HepG2 (cell line): ENCODE measurements around the gene NR1I2. TPM values are rescaled to one million over a fixed set of nuclear protein-coding genes. Genes with fewer than 3 reads are reported as not detected.

ENCODE experiments used
- ATAC-seq: fragments of 200-7000 bp; cut with Tn5 transposase; 3 replicates; pipeline ENCODE4 v1.9.1; 2020; ENCODE audit warnings: mild to moderate bottlenecking, moderate library complexity
- BruUV-seq: library from RNA; stranded (reverse); fragments of 400-500 nt; replicated peaks from 2 replicates; lab custom pipeline; 2021; lab: Mats Ljungman, UMichigan
- CTCF ChIA-PET: fragments of 300-600 bp; formaldehyde crosslinking; extraction: SDS; loops from one replicate; lab custom pipeline; 2021; ENCODE audit warnings: low total read pairs, inconsistent platforms, low intra/inter-chr PET ratio; lab: Yijun Ruan, JAX
- POLR2A ChIA-PET: fragments of 350-600 bp; sonication (Branson Sonifier 250); formaldehyde crosslinking; loops from one replicate; lab custom pipeline; 2020; ENCODE audit warnings: antibody characterized with exemption, inconsistent platforms; lab: Yijun Ruan, JAX
- DNase-seq: peaks from one replicate; pipeline ENCODE4 v3.0.0-alpha.2; 2015; ENCODE audit warnings: low spot score
- FAIRE-seq: peaks from 3 replicates; lab custom pipeline; 2011; peaks lifted over from hg19 to GRCh38; lab: Jason Lieb, UNC
- H2AFZ ChIP-seq: one replicate; pipeline ENCODE4 v1.6.1; 2011; ENCODE audit warnings: low read length, inconsistent platforms
- H3K27ac ChIP-seq: fragments of 300-600 bp; 3 replicates; pipeline ENCODE4 v1.8.0; 2011; ENCODE audit warnings: mixed run types, mild to moderate bottlenecking, mixed read lengths, low read length, inconsistent platforms; ENCODE audit not compliant: insufficient read depth; ENCODE audit errors: extremely low read length
- H3K27me3 ChIP-seq, 2 experiments: fragments of 200-600 bp in 1 of 2; 2 replicates in 1 of 2; 3 replicates in 1 of 2; pipeline versions ENCODE4 v1.6.0 to v1.8.0; 2011; ENCODE audit warnings: low read length in 2 of 2, mild to moderate bottlenecking in 2 of 2, moderate library complexity in 2 of 2, inconsistent platforms in 1 of 2; ENCODE audit not compliant: insufficient read depth in 2 of 2, control insufficient read depth in 1 of 2
- H3K36me3 ChIP-seq, 2 experiments: fragments of 200-600 bp in 1 of 2; replicated peaks in 1 of 2; 2 replicates in 1 of 2; 3 replicates in 1 of 2; pipeline versions ENCODE4 v1.5.1 to v1.8.0; 2011; ENCODE audit warnings: low read length in 2 of 2, inconsistent platforms in 1 of 2; ENCODE audit not compliant: insufficient read depth in 2 of 2, control insufficient read depth in 1 of 2
- H3K4me1 ChIP-seq: 2 replicates; pipeline ENCODE4 v1.5.1; 2012; ENCODE audit warnings: low read length, inconsistent platforms; ENCODE audit not compliant: insufficient read depth
- H3K4me2 ChIP-seq: 2 replicates; pipeline ENCODE4 v1.6.0; 2011; ENCODE audit warnings: low read depth, low read length, inconsistent platforms
- H3K4me3 ChIP-seq, 3 experiments: fragments of 200-600 bp in 1 of 3; sonication (generic), shearing (Covaris generic) in 1 of 3; replicated peaks in 1 of 3; 2 replicates each; pipeline ENCODE4 v1.5.1; 2011 to 2016; ENCODE audit warnings: low read length in 3 of 3, inconsistent platforms in 2 of 3, low read depth in 2 of 3, mild to moderate bottlenecking in 2 of 3, control low read depth in 1 of 3, mixed read lengths in 1 of 3; ENCODE audit not compliant: insufficient read depth in 1 of 3
- H3K79me2 ChIP-seq: one replicate; pipeline ENCODE4 v1.6.1; 2011; ENCODE audit warnings: low read length, inconsistent platforms; ENCODE audit not compliant: insufficient read depth
- H3K9ac ChIP-seq: 2 replicates; pipeline ENCODE4 v1.6.0; 2011; ENCODE audit warnings: mild to moderate bottlenecking, low read depth, low read length, inconsistent platforms; ENCODE audit not compliant: insufficient read depth
- H3K9me3 ChIP-seq: 2 replicates; pipeline ENCODE4 v1.5.1; 2012; ENCODE audit warnings: mild to moderate bottlenecking, low read length
- H4K20me1 ChIP-seq: 2 replicates; pipeline ENCODE4 v1.6.0; 2011; ENCODE audit warnings: inconsistent platforms, mild to moderate bottlenecking, low read length, moderate library complexity; ENCODE audit not compliant: insufficient read depth
- CREBL2 ChIP-seq: sonication (generic); formaldehyde crosslinking; IDR thresholded peaks from 2 replicates; pipeline ENCODE4 v1.8.1; 2023; ENCODE audit warnings: missing genetic modification reagents, mild to moderate bottlenecking, borderline replicate concordance
- FOXC1 ChIP-seq: sonication (generic); formaldehyde crosslinking; IDR thresholded peaks from 2 replicates; pipeline ENCODE4 v1.8.0; 2022; ENCODE audit warnings: mild to moderate bottlenecking, missing genetic modification reagents, borderline replicate concordance
- HBP1 ChIP-seq: IDR thresholded peaks from 2 replicates; pipeline ENCODE4 v1.6.1; 2016; ENCODE audit warnings: low read depth, control low read depth
- HNRNPH1 ChIP-seq: fragments of 200-400 bp; formaldehyde crosslinking; optimal IDR thresholded peaks from 2 replicates; pipeline ENCODE3; 2017; ENCODE audit warnings: mild to moderate bottlenecking, low read depth, low read length
- JUN ChIP-seq: sonication (generic); formaldehyde crosslinking; IDR thresholded peaks from 2 replicates; pipeline ENCODE4 v1.4.0; 2020; ENCODE audit warnings: mild to moderate bottlenecking, missing genetic modification reagents
- KLF16 ChIP-seq, 2 experiments: sonication (generic) in 1 of 2; formaldehyde crosslinking in 1 of 2; IDR thresholded peaks; 2 replicates each; pipeline versions ENCODE4 v1.6.1 to v1.8.0; 2016 to 2023; ENCODE audit warnings: missing genetic modification reagents in 2 of 2, missing compliant biosample characterization in 1 of 2
- NAIF1 ChIP-seq: sonication (generic); formaldehyde crosslinking; IDR thresholded peaks from 2 replicates; pipeline ENCODE4 v1.5.0; 2020; ENCODE audit warnings: mild to moderate bottlenecking, missing genetic modification reagents, borderline replicate concordance
- NCOA2 ChIP-seq: sonication (generic); formaldehyde crosslinking; IDR thresholded peaks from 2 replicates; pipeline ENCODE4 v1.8.0; 2022; ENCODE audit warnings: inconsistent platforms
- NFRKB ChIP-seq: fragments of 450-650 bp; IDR thresholded peaks from 2 replicates; pipeline ENCODE4 v1.6.1; 2017
- RAD21 ChIP-seq: fragments of 450-650 bp; formaldehyde crosslinking; IDR thresholded peaks from 2 replicates; pipeline ENCODE4 v1.5.0; 2020; ENCODE audit warnings: mild to moderate bottlenecking
- SKIL ChIP-seq: sonication (generic); formaldehyde crosslinking; IDR thresholded peaks from 2 replicates; pipeline ENCODE4 v1.8.0; 2022; ENCODE audit warnings: missing genetic modification reagents, mild to moderate bottlenecking, moderate library complexity, borderline replicate concordance
- ZBTB2 ChIP-seq: sonication (generic); formaldehyde crosslinking; IDR thresholded peaks from 2 replicates; pipeline ENCODE4 v1.8.0; 2022; ENCODE audit warnings: low read depth, missing genetic modification reagents
- ZBTB7A ChIP-seq: sonication (generic); formaldehyde crosslinking; IDR thresholded peaks from 2 replicates; pipeline ENCODE4 v1.8.0; 2022; ENCODE audit warnings: mild to moderate bottlenecking, missing genetic modification reagents
- ZNF260 ChIP-seq: sonication (generic); formaldehyde crosslinking; IDR thresholded peaks from 2 replicates; pipeline ENCODE4 v1.4.0; 2020; ENCODE audit warnings: missing genetic modification reagents, low read depth, mild to moderate bottlenecking, borderline replicate concordance
- ZNF33A ChIP-seq: sonication (generic); formaldehyde crosslinking; IDR thresholded peaks from 2 replicates; pipeline ENCODE4 v1.5.1; 2020; ENCODE audit warnings: missing genetic modification reagents, mild to moderate bottlenecking, moderate library complexity, borderline replicate concordance
- ZNF530 ChIP-seq: sonication (generic); formaldehyde crosslinking; IDR thresholded peaks from 2 replicates; pipeline ENCODE4 v1.5.0; 2020; ENCODE audit warnings: low read depth, mild to moderate bottlenecking, missing genetic modification reagents
- ZNF629 ChIP-seq: sonication (generic); formaldehyde crosslinking; conservative IDR thresholded peaks from 2 replicates; pipeline ENCODE4 v1.5.0; 2020; ENCODE audit warnings: missing genetic modification reagents
- ZNF678 ChIP-seq: sonication (generic); formaldehyde crosslinking; IDR thresholded peaks from 2 replicates; pipeline ENCODE4 v1.4.0; 2020; ENCODE audit warnings: mild to moderate bottlenecking, missing genetic modification reagents
- WGBS: methylation state at CpG from one replicate; pipeline ENCODE4 v1.1.6; 2017; ENCODE audit warnings: low lambda C conversion rate; 5-methylcytosine and 5-hydroxymethylcytosine counted together
- in situ Hi-C: cut with HindIII; loops from 2 replicates; pipeline ENCODE4 v1.10.0; 2017; ENCODE audit warnings: low pct_unique_long_range_greater_than_20kb; ENCODE audit not compliant: extremely low pct_ligation_motif_present
- intact Hi-C: fragments of 100-400 bp; cut with micrococcal nuclease; formaldehyde crosslinking; loops from one replicate; pipeline ENCODE4 v1.10.0; 2022; ENCODE audit not compliant: unreplicated experiment
- polyA plus RNA-seq, 8 experiments: library from polyadenylated mRNA; depleted of rRNA in 3 of 8; stranded (reverse) in 7 of 8; unstranded in 1 of 8; fragments of >200 nt; fragmentation: Illumina TruSeq in 4 of 8; extraction: Trizol in 4 of 8; gene quantifications; 2 replicates each; pipeline versions ENCODE4 v1.2.1 to v1.2.3, GENCODE V29; 2011 to 2016; ENCODE audit warnings: low read depth in 4 of 8, missing spikeins in 1 of 8, mixed read lengths in 1 of 8; ENCODE audit not compliant: insufficient read depth in 1 of 8
- total RNA-seq, 5 experiments: library from RNA; depleted of rRNA; stranded (reverse); fragments of >200 nt; fragmentation: Illumina TruSeq; extraction: Trizol; gene quantifications; 2 replicates each; pipeline ENCODE4 v1.2.3, GENCODE V29; 2016; ENCODE audit warnings: low read depth in 1 of 5

Gene NR1I2
- total and polyA plus RNA-seq, 2 of the 13 experiments (the other 11 are each of a cell fraction or from before 2014, with no cell fraction given): 8.8 to 13.4 TPM

- TF ChIP-seq ZNF260: no peak
- no peak for TF ChIP-seq FOXC1 (CRISPR knock-in tag)
- no peak for TF ChIP-seq NFRKB
These were observed 18.4 kb upstream of the NR1I2 start (continued) for GRCh38 chr3:119763466-119763865.

- Histone ChIP-seq H3K4me1 (no peaks in the 10 kb centered on the region), H3K27ac (no peak overlapping the region), H3K9ac (no peak overlapping the region), H2AFZ (no peak overlapping the region), H3K4me2 (no peak overlapping the region), H4K20me1 (no peaks in the 10 kb centered on the region), H3K36me3 (no peaks in the 10 kb centered on the region), H3K27me3 (no peaks in the 10 kb centered on the region), H3K9me3 (no peaks in the 10 kb centered on the region), H3K4me3 (no peak overlapping the region), H3K79me2 (no peaks in the 10 kb centered on the region)
- in situ Hi-C loops: no loop called here
- FAIRE-seq: no peak
- TF ChIP-seq ZNF678 (CRISPR knock-in tag) (no peak), NAIF1 (CRISPR knock-in tag) (no peak), JUN (no peak), ZBTB2 (no peak), RAD21 (CRISPR knock-in tag) (no peak), CREBL2 (CRISPR knock-in tag) (no peak), ZNF33A (no peak), ZBTB7A (CRISPR knock-in tag) (no peak), NCOA2 (no peak), HNRNPH1 (no peak), ZNF629 (CRISPR knock-in tag) (no peak), KLF16 (CRISPR knock-in tag; IDR thresholded peaks at IDR 0.05) (no peak), ZNF530 (CRISPR knock-in tag) (no peak), HBP1 (no peak), SKIL (CRISPR knock-in tag) (no peak)
- no TSS peak for BruUV-seq
- intact Hi-C loops: no loop called here
- 43% methylated on average over 1 of the region's 1 CpG for WGBS
- no peak for DNase-seq
- no peak for ATAC-seq
- ChIA-PET CTCF (no interaction called here), POLR2A (no interaction called here)
These were observed 16.7 kb upstream of the NR1I2 start for GRCh38 chr3:119765239-119765638.
